Middle frontal gyrus (tissue), 1 donor: ENCODE data around the gene LEMD3.

Source experiments
- DNase-seq: peaks from one replicate; pipeline ENCODE4 v3.0.0-alpha.2; 2015; ENCODE audit warnings: low spot score; ENCODE audit errors: extremely low spot score

LEMD3 gene

GRCh38 chr12:65168681-65169319, 583 bp upstream of the LEMD3 start:
- no peak for DNase-seq

GRCh38 chr12:65170209-65170881, 962 bp downstream of the LEMD3 start:
- no peak for DNase-seq

- DNase-seq: no peak
These were observed 1.7 kb downstream of the LEMD3 start for GRCh38 chr12:65171073-65171472.

DNA sequence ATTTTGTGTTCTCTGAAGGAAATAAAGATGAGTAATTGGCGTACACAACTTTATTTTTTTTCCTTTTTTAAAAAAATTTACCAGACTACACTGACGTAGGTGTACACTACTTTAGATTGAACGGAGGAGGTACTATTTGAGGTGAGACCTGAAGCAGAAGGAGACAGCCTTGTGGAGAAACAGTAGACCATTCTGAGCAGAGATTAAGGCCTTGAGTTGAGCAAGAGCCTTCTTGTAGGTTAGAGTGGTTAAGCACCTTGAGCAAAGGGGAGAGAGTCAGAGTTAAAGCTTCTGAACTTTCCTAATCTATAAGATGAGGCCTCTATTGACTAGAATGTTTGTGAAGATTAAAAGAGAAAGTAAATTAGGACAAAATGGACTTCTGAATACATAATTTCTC, 2.5 kb downstream of the LEMD3 start:
- DNase-seq: no peak

DNA sequence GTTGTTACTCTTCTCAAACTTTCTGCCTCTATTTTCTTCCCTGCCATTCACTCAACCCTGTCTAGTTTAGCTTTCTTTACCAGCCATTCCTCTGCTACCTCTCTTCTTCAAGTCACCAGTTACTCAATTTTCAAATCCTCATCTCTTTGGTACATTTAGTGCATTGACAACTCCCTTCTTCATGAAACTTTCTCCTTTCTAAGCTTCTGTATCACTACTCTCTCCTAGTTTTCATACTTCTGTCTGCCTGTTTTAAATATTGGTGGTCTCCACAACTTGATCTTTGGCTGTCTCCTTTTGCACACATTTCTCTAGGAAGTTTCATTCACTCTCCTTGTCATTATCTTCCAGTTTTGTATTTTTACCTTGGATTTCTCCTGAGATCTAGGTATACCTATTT, 6.0 kb downstream of the LEMD3 start:
- DNase-seq: no peak

GRCh38 chr12:65182012-65182739, 12.8 kb downstream of the LEMD3 start:
- no peak for DNase-seq

DNA sequence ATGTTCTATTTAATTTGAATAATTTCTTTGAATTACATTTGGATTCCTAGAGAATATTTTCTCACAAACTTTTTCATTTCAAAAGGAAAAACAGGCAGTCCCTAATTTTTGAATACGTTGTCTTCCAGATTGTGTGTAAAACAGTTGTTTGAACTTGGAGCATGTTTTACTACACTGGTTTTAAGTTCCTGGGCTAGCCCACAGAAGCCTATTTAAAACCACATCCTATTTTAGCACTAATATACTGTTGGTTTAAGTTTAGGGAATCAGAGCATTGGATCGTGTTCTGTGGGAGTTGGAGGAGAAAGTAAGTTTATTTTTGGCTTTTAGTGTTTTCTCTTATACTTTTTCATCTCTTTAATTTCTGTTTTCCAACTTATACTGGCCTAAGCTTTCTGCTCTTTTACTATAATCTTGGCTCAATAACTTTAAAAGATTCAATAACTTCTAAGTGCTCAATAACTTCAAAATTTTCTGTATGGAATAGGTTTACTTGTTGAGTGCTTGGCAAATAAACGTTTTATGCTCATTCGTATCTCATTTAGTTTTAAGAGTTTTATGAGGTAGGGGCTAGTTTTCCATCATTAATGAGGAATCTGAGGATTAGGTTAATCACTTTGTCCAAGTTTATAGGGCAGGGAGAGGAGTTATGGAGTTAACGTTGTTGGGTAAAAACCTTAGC, 14.9 kb downstream of the LEMD3 start:
- DNase-seq: no peak

DNA sequence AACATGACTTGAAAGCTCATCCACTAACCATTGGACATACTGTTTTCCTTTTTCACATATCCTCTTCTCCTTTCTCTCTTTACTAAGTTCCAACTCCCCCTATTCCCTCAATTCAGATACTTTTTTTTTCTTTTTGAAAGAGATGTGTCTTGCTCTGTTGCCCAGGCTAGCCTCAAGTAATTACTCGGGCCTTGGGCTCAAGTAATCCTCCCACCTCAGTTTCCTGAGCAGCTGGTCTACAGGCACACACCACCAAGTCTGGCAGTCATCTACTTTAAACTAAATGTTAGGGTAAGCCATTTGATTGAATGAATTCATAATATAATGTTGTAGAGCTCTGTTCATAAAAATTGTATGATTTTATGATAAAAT, 15.5 kb downstream of the LEMD3 start:
- no peak for DNase-seq

- no peak for DNase-seq
These were observed 18.3 kb downstream of the LEMD3 start for GRCh38 chr12:65187665-65188064.

DNA sequence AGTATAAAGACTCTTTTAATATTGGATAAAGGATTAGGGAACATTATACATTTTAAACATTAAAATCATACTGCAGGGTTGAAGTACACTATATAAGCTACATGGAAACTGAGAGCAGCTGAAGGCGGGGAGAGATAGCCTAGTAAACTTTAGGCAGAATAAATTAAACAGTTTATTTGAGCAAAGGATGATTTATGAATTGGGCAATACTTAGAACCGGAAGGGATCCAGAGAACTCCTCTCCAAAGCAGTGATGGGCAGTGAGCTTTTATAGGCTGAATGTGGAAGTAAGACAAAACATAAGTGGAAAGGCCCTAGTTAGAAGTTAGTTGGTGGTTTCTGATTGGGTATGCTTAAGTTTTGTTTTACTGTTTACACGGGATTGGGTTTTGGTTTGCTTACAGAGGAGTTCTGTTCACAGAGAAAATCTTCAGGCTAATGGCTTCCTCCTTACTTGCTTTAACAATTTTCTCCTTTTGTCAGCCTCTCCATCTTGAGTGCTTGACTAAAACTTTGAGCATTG, 18.9 kb downstream of the LEMD3 start:
- no peak for DNase-seq

- no peak for DNase-seq
These were observed 19.8 kb downstream of the LEMD3 start for GRCh38 chr12:65189028-65189718.

DNA sequence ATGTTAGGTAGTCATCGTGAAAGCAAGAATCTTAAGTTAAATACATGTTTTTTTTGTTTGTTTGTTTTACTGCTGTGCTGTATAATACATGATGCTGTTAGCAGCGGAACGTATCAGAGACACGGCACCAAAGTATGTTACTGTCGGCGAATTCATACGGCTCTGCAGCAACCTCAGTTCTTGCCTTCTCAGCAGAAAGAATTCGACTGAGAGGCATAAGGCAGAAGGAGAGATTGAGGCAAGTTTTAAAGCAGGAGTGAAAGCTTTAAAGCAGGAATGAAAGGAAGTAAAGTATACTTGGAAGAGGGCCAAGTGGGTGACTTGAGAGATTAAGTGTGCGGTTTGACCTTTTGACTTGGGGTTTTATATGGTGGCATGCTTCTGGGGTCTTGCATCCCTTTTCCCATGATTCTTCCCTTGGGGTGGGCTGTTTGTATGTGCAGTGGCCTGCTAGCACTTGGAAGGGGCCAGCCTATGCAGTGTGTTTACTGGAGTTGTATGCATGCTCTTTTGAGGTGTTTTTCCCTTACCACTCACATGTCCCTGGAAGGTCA, 23.7 kb downstream of the LEMD3 start:
- no peak for DNase-seq

- DNase-seq: no peak
These were observed 25.6 kb downstream of the LEMD3 start for GRCh38 chr12:65194949-65195348.

- no peak for DNase-seq
These were observed 26.1 kb downstream of the LEMD3 start for GRCh38 chr12:65195387-65196055.

DNA sequence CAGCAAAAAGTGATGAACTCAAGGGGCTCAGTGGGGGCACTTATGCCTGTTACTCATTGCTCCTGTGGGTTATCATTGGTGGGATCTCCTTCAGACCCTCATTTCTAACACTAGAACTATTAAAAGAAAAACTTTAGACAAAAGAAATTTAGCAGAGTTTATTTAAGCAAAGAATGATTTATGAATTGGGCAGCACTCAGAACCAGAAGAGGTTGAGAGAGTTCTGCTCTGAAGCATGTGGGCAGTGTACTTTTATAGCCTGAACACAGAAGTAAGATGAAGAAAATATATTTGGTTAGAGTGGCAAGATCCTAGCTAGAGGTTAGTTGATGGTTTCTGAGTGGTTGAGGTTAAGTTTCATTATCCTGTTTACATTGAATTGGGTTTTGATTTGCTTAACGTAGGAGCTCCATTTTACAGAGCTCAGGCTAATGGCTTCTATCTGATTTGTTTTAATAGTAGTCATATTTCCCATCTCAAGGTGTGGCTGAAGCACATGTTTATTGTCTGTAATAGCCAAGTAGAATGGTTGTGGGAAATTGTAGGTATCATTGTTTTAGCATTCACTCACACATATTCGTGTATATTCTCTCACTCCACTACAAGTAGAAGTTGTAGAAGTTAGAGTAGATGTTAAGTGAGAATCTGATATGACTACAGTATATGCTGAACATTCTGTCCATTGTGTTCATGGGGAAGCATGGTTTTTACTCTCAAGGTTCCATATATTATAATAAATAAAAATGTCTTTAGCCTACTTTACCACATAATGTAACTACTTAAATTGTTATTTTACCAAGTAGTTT, 27.6 kb downstream of the LEMD3 start:
- no peak for DNase-seq

GRCh38 chr12:65199604-65200003, 30.2 kb downstream of the LEMD3 start:
- no peak for DNase-seq

GRCh38 chr12:65200007-65200665, 30.8 kb downstream of the LEMD3 start:
- DNase-seq: no peak

GRCh38 chr12:65203376-65203775, 34.0 kb downstream of the LEMD3 start:
- no peak for DNase-seq

DNA sequence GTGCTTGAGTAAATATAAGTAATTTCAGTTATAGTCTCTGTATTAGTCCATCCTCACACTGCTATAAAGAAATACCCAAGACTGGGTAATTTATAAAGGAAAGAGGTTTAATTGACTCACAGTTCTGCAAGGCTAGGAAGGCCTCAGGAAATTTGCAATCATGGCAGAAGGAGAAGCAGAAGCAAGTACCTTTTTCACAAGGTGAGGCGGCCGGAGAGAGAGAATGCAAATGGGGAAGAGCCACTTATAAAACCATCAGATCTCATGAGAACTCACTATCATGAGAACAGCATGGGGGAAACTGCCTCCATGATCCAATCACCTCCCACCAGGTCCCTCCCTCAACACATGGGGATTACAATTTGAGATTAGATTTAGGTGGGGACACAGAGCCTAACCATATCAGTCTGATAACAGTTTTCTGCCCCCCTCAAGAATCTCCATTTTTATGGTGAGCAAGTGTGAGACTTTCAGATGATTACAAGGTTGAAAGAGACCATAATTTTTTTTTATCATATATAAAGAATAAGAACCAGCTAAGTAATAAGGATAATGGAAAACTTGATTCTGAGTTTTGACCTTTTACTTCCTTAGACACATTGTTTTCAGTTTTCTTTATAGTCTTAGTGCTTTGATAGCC, 35.6 kb downstream of the LEMD3 start:
- no peak for DNase-seq
